Thymus (tissue), 11 donors: Measurements from ENCODE around the gene ACSM5. TPM values are rescaled to one million over a fixed set of nuclear protein-coding genes. Genes with fewer than 3 reads are reported as not detected.
"Not testable (repeated sequence)": the region's sequence is repeated elsewhere in the genome, so short reads cannot be mapped to it uniquely, and the experiment has no call there.

Experiments
- DNase-seq, 9 donors: peaks; one replicate each; pipeline ENCODE4 v3.0.0-alpha.2; 2013; ENCODE audit warnings: low spot score in 9 of 9, low read depth in 6 of 9, missing footprints in 1 of 9
- H3K27ac ChIP-seq, 2 donors: one replicate each; pipeline ENCODE4 v1.5.1; 2013; ENCODE audit warnings: control low read depth in 1 of 2, low read depth in 1 of 2, low read length in 1 of 2, mild to moderate bottlenecking in 1 of 2, moderate library complexity in 1 of 2
- H3K27me3 ChIP-seq, 2 donors: one replicate each; pipeline ENCODE4 v1.5.1; 2013; ENCODE audit warnings: low read length in 1 of 2; ENCODE audit not compliant: control insufficient read depth in 2 of 2, insufficient read depth in 1 of 2
- H3K36me3 ChIP-seq, 2 donors: one replicate each; pipeline ENCODE4 v1.5.1; 2013; ENCODE audit warnings: low read length in 1 of 2, mild to moderate bottlenecking in 1 of 2, moderate library complexity in 1 of 2; ENCODE audit not compliant: control insufficient read depth in 2 of 2, insufficient read depth in 2 of 2
- H3K4me1 ChIP-seq, 2 donors: one replicate each; pipeline ENCODE4 v1.5.1; 2013; ENCODE audit warnings: low read length in 2 of 2; ENCODE audit not compliant: control insufficient read depth in 2 of 2, insufficient read depth in 2 of 2
- H3K4me3 ChIP-seq, 2 donors: one replicate each; pipeline ENCODE4 v1.5.1; 2013; ENCODE audit warnings: low read length in 2 of 2, control low read depth in 1 of 2, mild to moderate bottlenecking in 1 of 2
- H3K9me3 ChIP-seq, 2 donors: one replicate each; pipeline ENCODE4 v1.5.1; 2013; ENCODE audit warnings: low read length in 1 of 2, mild to moderate bottlenecking in 1 of 2; ENCODE audit not compliant: control insufficient read depth in 2 of 2, insufficient read depth in 1 of 2
- WGBS: extraction: QIAGEN DNeasy Blood & Tissue Kit; methylation state at CpG from one replicate; pipeline ENCODE4 v1.1.7; 2013; 5-methylcytosine and 5-hydroxymethylcytosine counted together
- polyA plus RNA-seq: library from polyadenylated mRNA; stranded (reverse); fragments of 200-250 nt; gene quantifications from one replicate; pipeline ENCODE4 v1.2.3, GENCODE V29; 2013
- total RNA-seq: library from RNA; stranded (reverse); fragments of 120-200 nt; gene quantifications from one replicate; pipeline ENCODE4 v1.2.4, GENCODE V29; 2013
- donor health status: healthy.

Gene ACSM5
- total and polyA plus RNA-seq, 2 donors = 0.33 to 0.64 TPM

DNA sequence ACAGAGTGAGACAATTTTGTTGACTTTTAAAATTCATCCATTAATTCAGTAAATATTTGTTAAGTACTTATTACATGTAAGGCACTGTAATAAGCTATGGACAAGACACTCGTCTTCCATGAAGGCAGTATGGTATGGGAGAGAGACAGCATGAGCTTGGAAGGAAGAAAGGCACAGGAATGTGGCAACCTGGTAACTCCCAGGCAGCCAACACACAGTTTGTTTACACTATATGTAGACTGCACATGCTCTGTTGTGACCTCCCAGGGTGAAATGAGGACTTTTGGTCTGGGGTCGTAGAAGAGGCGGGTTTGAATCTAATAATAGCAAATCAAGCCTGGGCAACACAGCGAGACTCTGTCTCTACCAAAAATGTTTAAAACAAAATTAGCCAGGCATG, 51.0 kb downstream of the ACSM5 start:
- not testable (repeated sequence) for H3K36me3 ChIP-seq, H3K27me3 ChIP-seq, H3K4me1 ChIP-seq, DNase-seq, H3K4me3 ChIP-seq, H3K27ac ChIP-seq, H3K9me3 ChIP-seq
- over 99% methylated on average over 3 of the region's 4 CpGs for WGBS

DNA sequence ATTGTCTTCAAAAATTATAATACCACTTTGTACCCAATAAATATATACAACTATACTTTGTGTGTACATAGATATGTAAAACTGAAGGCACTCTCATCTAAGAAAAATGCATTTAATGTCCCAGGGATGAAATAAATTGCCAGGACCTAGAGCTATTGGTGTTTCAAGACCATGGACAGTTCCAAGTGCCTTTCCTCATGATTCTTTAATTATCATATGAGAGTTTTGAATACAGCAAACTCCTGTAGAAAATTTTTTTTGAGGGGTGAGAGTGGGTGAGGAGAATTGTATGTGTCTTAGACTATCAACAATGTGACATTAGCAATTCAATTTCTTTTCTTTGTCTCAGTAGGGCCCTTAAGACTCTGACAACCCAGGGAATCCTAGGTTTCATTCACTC, 59.6 kb downstream of the ACSM5 start:
- not testable (repeated sequence) for H3K36me3 ChIP-seq, DNase-seq, H3K9me3 ChIP-seq, H3K4me3 ChIP-seq, H3K27ac ChIP-seq, H3K27me3 ChIP-seq, H3K4me1 ChIP-seq

DNA sequence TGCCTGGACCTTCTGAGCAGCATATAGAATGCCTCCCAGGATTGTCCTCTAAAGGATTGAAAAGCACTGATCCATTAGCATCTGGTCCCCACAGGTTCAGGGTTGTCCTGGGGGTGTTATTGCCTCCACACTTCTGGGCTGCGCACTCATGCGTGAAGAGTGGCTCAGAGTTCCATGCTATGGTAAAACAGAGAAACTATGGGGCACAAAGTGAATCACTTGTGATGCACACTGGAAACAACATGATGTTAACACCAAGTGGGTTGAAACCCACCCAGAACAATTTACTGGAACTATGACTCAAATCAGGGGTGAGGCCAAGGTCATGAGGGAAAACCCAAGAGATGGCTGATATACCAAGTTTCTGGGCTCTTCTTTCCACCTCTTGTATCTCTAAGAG, 60.6 kb downstream of the ACSM5 start:
- H3K4me3 ChIP-seq, DNase-seq, H3K27ac ChIP-seq, H3K4me1 ChIP-seq, H3K27me3 ChIP-seq, H3K9me3 ChIP-seq, H3K36me3 ChIP-seq: not testable (repeated sequence)
- WGBS = 99% methylated on average over 2 of the region's 2 CpGs

DNA sequence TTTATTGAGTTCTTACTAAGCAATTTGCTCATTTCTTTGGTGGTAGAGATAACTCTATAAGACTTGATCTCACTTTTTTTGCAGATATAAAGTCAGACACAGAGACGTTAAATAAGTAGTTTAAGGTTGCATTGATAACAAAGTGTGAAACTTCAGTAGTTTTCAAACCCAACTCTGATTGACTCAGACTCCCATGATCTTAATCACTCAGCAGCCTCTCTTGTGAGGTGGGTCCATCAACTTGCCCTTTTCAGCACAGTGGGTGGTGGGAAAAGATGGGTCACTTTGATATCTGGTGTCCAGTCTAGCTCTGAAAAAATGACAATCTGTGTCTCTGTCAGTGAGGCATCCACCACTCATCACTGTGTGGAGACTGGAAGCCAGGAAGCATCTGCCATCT, 61.4 kb downstream of the ACSM5 start:
- not testable (repeated sequence) for H3K4me1 ChIP-seq, H3K27ac ChIP-seq, DNase-seq, H3K36me3 ChIP-seq, H3K4me3 ChIP-seq, H3K27me3 ChIP-seq, H3K9me3 ChIP-seq
- WGBS = 90% methylated on average over 1 of the region's 1 CpG

DNA sequence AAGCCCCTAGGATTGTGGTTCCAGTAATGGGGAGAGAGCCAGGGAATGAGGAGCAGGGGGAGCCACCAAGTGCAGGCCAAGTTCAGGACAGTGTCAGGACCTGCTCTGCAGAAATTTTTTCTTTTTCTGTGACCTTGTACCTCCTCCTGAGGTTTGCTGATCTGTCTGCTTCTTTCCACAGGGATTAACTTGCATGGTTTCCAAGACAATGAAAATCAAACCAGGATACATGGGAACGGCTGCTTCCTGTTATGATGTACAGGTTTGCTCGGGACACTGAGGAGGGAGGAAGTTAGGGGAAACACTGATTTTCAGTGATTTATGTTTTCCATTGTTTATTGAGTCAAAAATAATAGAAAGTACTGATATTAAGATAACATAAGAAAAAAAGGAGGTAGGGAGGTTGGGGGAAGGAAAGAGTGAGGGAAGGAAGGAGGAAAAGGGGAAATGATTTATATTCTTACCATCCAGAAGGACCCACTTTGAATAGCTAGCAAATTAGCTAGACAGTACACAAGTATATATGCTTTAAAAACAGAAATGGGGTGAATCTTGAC, 67.9 kb downstream of the ACSM5 start:
- not testable (repeated sequence) for H3K27ac ChIP-seq, H3K36me3 ChIP-seq, H3K4me3 ChIP-seq, H3K27me3 ChIP-seq, H3K9me3 ChIP-seq, H3K4me1 ChIP-seq, DNase-seq
- WGBS = 17% methylated on average over 2 of the region's 2 CpGs

DNA sequence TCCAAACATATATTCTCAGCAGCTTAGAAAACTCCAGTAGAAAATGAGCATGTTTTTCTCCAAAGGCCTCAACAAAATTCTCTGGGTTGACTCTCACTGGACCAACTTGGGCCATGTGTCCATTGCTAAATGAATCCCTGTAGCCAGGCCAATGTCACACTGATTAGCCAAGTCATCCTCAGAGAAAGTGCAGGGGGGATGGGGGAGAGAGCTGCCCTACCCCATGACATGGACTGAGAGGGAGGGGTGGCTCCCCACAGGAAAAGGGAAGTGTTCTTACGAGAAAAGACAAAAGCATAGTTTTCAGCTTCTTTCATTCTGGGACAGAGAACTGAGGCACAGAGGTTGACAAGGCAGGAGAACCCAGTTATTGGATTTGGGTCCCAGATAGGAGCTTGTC, 74.7 kb downstream of the ACSM5 start:
- not testable (repeated sequence) for H3K36me3 ChIP-seq, H3K9me3 ChIP-seq, H3K27me3 ChIP-seq, H3K4me1 ChIP-seq, H3K4me3 ChIP-seq, H3K27ac ChIP-seq, DNase-seq
- 0% methylated on average over 1 of the region's 1 CpG for WGBS

DNA sequence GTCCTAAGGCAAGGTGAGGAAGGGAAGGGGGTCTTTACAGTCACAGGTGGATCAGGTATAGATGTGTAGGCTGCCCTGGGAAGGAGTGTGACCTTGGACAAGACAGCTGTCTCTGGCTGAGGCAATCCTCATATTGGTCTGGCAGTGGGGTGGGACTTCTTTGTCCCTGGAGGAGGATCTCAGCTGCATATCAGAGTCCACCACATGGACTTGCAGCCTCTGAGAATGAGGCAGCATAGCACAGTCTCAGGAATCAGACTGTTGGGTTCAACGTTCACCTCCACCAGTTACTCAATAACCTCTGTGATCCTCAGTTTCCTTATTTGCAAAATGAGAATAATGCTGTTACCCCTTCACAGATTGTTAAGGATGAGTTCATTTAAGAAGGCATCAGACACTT, 75.4 kb downstream of the ACSM5 start:
- Histone ChIP-seq H3K27me3 (no peaks in the 10 kb centered on the region), H3K36me3 (no peaks in the 10 kb centered on the region), H3K4me1 (no peaks in the 10 kb centered on the region), H3K9me3 (no peaks in the 10 kb centered on the region), H3K27ac (no peak overlapping the region), H3K4me3 (no peak overlapping the region)
- WGBS = 90% methylated on average over 1 of the region's 1 CpG
- DNase-seq = no peak

DNA sequence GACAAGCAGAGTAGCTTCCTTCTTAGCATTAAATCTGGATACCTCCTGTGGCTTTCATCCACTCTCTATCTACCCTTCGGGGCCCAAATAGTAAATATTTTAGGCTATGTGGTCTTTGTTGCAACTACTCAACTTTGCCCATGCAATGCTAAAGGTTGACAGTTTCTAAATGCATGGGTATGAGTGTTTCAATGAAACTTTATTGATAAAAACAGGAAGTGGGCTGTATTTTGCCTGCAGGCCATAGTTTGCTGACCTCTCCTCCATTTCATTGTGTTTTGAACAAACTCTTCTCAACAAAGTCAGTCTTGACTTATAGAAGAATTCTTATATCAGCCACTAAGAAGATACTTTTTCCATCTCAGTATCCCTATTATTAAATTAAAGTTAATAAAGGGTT, 76.1 kb downstream of the ACSM5 start:
- H3K36me3 ChIP-seq = no peaks in the 10 kb centered on the region
- no peaks in the 10 kb centered on the region for H3K9me3 ChIP-seq
- 94% methylated on average over 1 of the region's 1 CpG for WGBS

More for the DNA sequence above, 76.1 kb downstream of the ACSM5 start:
- no peak overlapping the region for H3K4me3 ChIP-seq
- no peaks in the 10 kb centered on the region for H3K27me3 ChIP-seq
- no peak overlapping the region for H3K27ac ChIP-seq
- no peaks in the 10 kb centered on the region for H3K4me1 ChIP-seq
- no peak for DNase-seq
